Measurements from ENCODE around the gene BCL2L12. TPM values are rescaled to one million over a fixed set of nuclear protein-coding genes. Genes with fewer than 3 reads are reported as not detected.

The BCL2L12 gene
- total RNA-seq, 1 donor from 2014 or later = 2.4 TPM

GRCh38 chr19:49646586-49646985 lies 19.1 kb upstream of the BCL2L12 start:
- FAIRE-seq = peak; percentile 62
- TF ChIP-seq CTCF (IDR thresholded peaks at IDR 0.05; ENCODE audit: insufficient read depth, low read length, severe bottlenecking) = no peak
- DNase-seq (ENCODE audit: low read depth) = no peak

GRCh38 chr19:49651029-49651819 lies 14.5 kb upstream of the BCL2L12 start:
- TF ChIP-seq CTCF (IDR thresholded peaks at IDR 0.05; ENCODE audit: insufficient read depth, low read length, severe bottlenecking) = no peak
- Histone ChIP-seq H3K27me3 (ENCODE audit: control insufficient read depth, insufficient read depth, low read length) (no peaks in the 10 kb centered on the region), H3K4me3 (ENCODE audit: low read depth, low read length) (no peak overlapping the region), H3K36me3 (ENCODE audit: control insufficient read depth, insufficient read depth, low read length) (peaks cover 34% of the 10 kb centered on the region)
- no peak for DNase-seq (ENCODE audit: low read depth)
- no peak for FAIRE-seq

More at GRCh38 chr19:49646586-49646985, 19.1 kb upstream of the BCL2L12 start:
- Histone ChIP-seq H3K4me3 (ENCODE audit: low read depth, low read length) (no peak overlapping the region), H3K36me3 (ENCODE audit: control insufficient read depth, insufficient read depth, low read length) (peaks cover 21% of the 10 kb centered on the region), H3K27me3 (ENCODE audit: control insufficient read depth, insufficient read depth, low read length) (no peaks in the 10 kb centered on the region)

GRCh38 chr19:49651820-49652550 lies 13.7 kb upstream of the BCL2L12 start:
- Histone ChIP-seq H3K36me3 (ENCODE audit: control insufficient read depth, insufficient read depth, low read length) (peaks cover 34% of the 10 kb centered on the region), H3K27me3 (ENCODE audit: control insufficient read depth, insufficient read depth, low read length) (no peaks in the 10 kb centered on the region), H3K4me3 (ENCODE audit: low read depth, low read length) (no peak overlapping the region)
- DNase-seq (ENCODE audit: low read depth) (no peak), FAIRE-seq (no peak)
- no peak for TF ChIP-seq CTCF (IDR thresholded peaks at IDR 0.05; ENCODE audit: insufficient read depth, low read length, severe bottlenecking)

GRCh38 chr19:49652551-49653465 lies 12.9 kb upstream of the BCL2L12 start:
- Histone ChIP-seq H3K27me3 (ENCODE audit: control insufficient read depth, insufficient read depth, low read length) (no peaks in the 10 kb centered on the region), H3K4me3 (ENCODE audit: low read depth, low read length) (no peak overlapping the region), H3K36me3 (ENCODE audit: control insufficient read depth, insufficient read depth, low read length) (peaks cover 38% of the 10 kb centered on the region)
- no peak for FAIRE-seq
- no peak for TF ChIP-seq CTCF (IDR thresholded peaks at IDR 0.05; ENCODE audit: insufficient read depth, low read length, severe bottlenecking)
- DNase-seq (ENCODE audit: low read depth) = no peak

GRCh38 chr19:49653466-49653806 lies 12.3 kb upstream of the BCL2L12 start:
- Histone ChIP-seq H3K4me3 (ENCODE audit: low read depth, low read length) (no peak overlapping the region), H3K27me3 (ENCODE audit: control insufficient read depth, insufficient read depth, low read length) (no peaks in the 10 kb centered on the region), H3K36me3 (ENCODE audit: control insufficient read depth, insufficient read depth, low read length) (peaks cover 41% of the 10 kb centered on the region)
- DNase-seq (ENCODE audit: low read depth) (no peak), FAIRE-seq (no peak)
- no peak for TF ChIP-seq CTCF (IDR thresholded peaks at IDR 0.05; ENCODE audit: insufficient read depth, low read length, severe bottlenecking)
